HG03520 (cell line): ENCODE data around the gene GATA2.

Experiments used
- ATAC-seq: cut with Tn5 transposase; IDR thresholded peaks from one replicate; pipeline ENCODE4 v1.9.1; 2021; ENCODE audit warnings: mild to moderate bottlenecking, moderate library complexity; ENCODE audit not compliant: unreplicated experiment

The GATA2 gene

GRCh38 chr3:128503164-128503651 is 10.2 kb upstream of the GATA2 start:
- no peak for ATAC-seq

DNA sequence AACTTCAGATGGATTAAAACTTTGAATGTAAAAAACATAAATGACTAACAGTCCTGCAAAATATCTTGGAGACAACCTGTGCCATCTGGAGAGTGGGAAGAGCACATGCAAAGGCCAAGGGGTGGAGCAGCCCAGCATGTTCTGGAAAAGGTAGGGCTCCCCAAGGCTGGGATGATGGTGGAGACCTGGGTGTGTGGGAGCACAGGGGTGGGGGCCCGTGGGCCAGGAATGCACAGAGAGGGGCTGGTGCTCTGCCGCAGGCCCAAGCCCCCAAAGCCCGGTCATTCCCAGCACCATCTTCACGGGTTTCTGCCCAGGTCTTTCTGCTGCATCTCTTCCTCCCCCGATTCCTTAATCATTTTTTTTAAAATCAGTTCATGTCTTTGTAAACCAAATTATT is 9.7 kb upstream of the GATA2 start:
- no peak for ATAC-seq

DNA sequence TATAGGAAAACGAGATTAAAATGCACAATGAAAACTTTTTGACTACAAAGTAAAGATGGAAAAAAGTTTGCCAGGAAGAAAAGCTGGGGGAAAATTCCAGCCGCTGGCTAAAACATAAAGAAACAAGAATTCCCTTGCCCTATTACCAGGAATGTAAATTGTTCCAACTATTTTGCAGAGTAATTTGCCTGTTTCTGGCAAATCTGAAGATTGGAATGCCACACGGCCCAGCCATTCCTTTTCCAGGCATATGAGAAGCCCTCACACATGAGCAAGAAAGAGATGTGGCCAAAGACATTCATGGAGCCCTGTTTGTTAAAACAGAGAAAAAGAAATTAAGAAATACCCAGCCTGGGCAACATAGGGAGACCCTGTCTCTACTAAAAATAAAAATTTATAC is 8.4 kb upstream of the GATA2 start:
- ATAC-seq = no peak

GRCh38 chr3:128500556-128500955 is 7.6 kb upstream of the GATA2 start:
- no peak for ATAC-seq

DNA sequence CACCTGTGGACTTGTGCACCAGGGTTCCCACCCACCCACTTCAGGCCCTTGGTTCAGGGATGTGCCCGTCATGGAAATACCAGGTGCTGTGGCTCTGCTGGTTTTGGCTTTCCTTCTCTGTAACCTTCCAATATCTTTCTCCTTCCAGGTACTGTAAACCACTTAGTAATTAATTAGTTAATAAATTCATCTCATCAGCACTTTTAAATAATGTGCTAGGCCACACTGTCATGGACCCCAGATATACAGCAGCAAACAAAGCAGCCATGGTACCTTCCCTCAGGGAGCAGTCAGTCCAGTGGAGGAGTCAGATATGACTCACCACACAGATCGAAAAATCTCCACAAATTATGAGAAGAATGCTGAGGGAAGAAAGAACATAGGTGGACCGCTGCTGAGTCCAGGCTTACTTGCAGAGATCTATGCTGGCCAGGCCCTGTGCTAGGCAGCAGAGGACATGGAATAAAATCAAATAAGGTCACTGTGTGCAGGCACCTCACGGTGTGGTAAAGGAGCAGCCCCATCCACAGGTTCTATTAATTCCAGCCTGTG is 6.8 kb upstream of the GATA2 start:
- no peak for ATAC-seq

- ATAC-seq = no peak
Measured at GRCh38 chr3:128498901-128499530, 6.0 kb upstream of the GATA2 start.

DNA sequence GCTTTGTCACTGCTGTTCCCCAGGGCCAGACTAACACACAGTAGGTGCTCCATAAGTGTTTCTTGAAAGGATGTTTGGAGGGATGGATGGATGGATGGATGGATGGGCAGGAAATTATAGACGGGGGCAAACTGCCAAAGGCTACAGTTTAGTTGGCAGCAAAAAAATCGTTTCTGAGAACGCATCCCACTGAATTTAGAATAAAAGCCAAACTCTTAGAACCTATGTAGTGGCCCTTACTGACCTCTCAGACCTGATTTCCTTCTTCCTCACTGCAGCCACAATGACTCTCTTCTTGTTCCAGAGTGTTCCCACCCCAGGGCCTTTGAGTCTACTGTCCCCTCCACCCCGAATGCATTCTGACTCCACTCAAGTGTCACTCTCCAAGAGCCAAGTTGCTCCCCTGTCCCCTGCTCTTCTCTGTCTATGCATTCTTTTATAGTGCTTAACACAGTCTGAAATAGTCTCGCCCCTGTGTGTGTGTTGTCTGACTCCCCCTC is 5.2 kb upstream of the GATA2 start:
- ATAC-seq = no peak

DNA sequence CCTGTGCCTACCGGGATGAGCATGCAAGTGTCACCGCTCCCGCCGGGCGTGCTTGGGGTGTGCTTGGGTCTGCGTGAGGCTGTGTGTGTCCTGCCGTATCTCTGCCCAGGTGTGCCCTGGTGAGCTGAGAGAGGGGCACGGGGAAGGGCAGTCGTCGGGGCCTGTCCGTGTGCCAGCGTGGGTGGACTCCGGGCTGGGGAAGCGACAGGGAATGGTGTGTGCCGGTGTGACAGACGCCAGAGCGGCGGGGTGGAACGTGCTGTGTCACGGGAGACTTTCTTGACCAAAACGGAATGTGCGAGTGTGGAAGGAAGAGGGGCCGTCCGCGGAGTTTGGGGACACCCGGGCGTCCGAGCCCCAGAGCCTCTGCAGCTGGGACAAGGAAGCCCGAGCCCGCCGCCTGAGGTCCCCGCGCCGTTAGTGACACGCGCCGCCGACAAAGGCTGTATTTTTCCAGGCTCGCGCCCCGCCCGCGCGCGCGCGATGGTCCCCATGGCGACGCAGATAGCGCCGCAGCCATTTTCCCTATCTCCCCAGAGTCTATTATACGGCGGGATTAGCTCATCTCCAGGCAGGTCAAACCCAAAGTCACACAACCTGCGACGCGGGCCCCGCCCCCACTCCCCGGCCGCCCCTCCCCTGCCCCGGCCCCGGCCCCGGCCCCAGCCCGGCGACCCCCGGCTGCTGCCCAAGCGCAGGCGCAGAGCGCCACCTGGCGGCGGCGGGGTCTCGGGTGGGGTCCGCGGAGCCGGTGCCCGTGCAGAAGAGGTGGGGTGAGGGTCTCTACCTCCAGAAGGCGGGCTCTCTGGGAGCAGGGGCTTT is 4.5 kb upstream of the GATA2 start:
- no peak for ATAC-seq

GRCh38 chr3:128496602-128497304 is 3.8 kb upstream of the GATA2 start:
- ATAC-seq = no peak

- no peak for ATAC-seq
Measured at GRCh38 chr3:128496019-128496601, 3.1 kb upstream of the GATA2 start.

GRCh38 chr3:128495435-128495970 is 2.5 kb upstream of the GATA2 start:
- no peak for ATAC-seq

DNA sequence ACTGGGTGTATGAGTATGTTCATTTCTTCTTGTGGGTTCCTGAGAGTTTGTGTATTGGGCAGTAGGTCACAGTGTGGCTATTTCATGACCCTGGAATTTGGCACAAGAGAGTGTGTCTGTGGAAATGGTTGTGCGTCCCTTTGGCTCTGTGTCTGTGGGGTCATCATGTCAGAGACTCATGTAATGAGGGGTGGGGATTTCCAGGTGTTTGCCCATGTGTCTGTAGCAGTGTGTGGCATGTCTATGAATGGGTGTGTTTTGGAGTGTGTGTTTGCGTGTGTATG is 1.3 kb upstream of the GATA2 start:
- no peak for ATAC-seq

GRCh38 chr3:128493570-128494366 is 767 bp upstream of the GATA2 start:
- ATAC-seq = no peak

- no peak for ATAC-seq
Measured at GRCh38 chr3:128491941-128492670, 895 bp downstream of the GATA2 start.

- ATAC-seq = no peak
Measured at GRCh38 chr3:128491691-128491940, 1.4 kb downstream of the GATA2 start.

DNA sequence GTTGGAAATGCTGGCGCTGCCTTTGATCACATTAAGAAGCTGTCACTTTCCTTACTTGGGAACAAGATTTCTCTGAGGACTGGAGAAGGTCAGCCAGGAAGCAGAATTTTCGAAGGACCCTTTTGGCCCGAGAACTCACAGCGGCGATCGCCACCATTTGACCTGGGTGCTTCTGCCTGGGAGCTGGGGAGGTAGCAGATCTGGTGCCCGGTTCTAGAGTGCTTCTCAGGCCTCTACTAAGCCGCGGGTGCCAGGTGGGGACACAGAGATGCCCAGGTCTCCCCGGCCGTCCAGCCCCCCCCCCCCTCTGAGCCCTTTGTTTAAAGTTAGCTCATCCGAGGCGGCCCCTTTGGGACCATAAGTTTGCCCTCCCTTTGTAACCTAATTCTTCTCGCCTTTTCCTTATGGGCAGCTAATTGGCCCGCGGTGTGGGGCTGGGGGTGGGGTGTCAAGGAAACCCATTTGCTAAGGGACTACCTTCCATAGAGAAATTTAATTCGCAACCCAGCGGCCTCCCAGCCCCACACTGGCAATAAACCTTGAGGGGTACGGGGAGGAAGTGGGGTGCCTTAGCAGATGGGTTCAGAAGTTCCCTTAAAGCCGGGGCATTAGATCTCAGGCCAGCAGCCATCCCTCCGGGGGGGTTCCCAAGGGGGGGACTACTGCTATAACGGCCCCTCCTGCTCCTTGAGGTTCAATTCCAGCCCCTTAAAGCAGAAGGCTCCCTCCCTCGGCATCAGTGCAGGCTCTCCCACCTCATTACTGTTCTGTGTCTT is 1.9 kb downstream of the GATA2 start:
- no peak for ATAC-seq

DNA sequence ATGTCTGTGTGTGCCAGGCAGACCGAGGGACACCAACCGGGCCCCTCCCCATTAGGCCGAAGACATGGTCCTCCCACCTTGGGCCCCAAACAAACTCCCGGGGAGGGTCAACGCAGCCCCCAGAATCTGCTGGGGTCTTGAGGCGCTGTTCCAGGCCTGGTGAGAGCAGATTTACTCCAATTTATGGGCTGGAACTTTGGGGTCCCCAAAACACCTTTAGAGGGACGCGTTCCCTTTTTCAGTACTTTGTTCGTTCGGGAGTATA is 2.4 kb downstream of the GATA2 start:
- ATAC-seq = no peak

GRCh38 chr3:128489927-128490649 is 2.9 kb downstream of the GATA2 start:
- ATAC-seq = no peak

DNA sequence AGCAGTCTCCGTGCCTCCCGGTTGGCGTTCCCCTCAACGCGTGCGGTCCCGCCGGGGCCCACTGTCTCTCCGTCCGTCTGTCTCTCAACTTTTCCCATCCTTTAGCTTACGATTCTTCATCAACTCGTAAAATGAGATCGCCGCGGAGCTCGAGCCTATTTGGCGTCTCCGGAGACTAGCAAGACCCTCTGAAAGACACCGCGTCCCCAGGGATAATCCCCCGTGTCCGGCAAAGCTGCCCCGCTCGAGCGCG is 3.4 kb downstream of the GATA2 start:
- ATAC-seq = no peak
